A673 (cell line): ENCODE results near the gene ZNF512B.

ENCODE experiments used
- EZH2 ChIP-seq: fragments of 200-600 bp; sonication (generic); IDR thresholded peaks from 2 replicates; pipeline ENCODE4 v1.6.1; 2017; ENCODE audit warnings: borderline replicate concordance, low read depth, mild to moderate bottlenecking, mixed read lengths, antibody characterized with exemption, low read length; ENCODE audit not compliant: poor library complexity, severe bottlenecking
- TF ChIP-seq, protein P1 (sequence below): fragments of 300-800, 200-600 bp; sonication (generic); conservative IDR thresholded peaks from 2 replicates; pipeline ENCODE4 v1.5.1; 2017; ENCODE audit warnings: low read depth, mild to moderate bottlenecking, antibody characterized with exemption, low read length, moderate library complexity, mixed read lengths

DNA sequence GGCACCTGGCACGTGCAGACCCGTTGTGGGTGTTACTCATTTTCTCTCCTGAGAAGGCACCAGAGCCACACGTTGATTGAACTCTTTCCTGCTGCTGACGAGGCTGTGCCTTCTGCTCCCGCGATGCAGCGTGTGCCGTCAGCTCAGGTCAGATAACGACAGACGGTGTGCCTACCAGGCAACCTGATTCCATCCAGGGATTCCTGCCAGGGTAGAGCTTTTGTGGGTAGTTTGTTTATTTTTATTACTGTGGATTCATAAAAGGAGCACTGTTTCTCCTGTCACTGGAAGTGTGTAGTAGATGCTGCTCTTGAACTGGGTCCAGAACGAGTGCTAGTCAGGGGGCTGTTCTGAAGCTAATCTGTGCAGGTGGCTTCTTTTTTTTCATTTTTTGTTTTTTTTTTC, 31.9 kb upstream of the ZNF512B start:
- TF ChIP-seq, protein P1, sequence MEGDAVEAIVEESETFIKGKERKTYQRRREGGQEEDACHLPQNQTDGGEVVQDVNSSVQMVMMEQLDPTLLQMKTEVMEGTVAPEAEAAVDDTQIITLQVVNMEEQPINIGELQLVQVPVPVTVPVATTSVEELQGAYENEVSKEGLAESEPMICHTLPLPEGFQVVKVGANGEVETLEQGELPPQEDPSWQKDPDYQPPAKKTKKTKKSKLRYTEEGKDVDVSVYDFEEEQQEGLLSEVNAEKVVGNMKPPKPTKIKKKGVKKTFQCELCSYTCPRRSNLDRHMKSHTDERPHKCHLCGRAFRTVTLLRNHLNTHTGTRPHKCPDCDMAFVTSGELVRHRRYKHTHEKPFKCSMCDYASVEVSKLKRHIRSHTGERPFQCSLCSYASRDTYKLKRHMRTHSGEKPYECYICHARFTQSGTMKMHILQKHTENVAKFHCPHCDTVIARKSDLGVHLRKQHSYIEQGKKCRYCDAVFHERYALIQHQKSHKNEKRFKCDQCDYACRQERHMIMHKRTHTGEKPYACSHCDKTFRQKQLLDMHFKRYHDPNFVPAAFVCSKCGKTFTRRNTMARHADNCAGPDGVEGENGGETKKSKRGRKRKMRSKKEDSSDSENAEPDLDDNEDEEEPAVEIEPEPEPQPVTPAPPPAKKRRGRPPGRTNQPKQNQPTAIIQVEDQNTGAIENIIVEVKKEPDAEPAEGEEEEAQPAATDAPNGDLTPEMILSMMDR = no peak
- TF ChIP-seq EZH2 = no peak
